Ecto neural progenitor cell (in vitro differentiated cells): ENCODE results near the gene ATP6V1G1.
"Not testable (repeated sequence)": the region's sequence is repeated elsewhere in the genome, so short reads cannot be mapped to it uniquely, and the experiment has no call there.

Source experiments
- DNase-seq: peaks from one replicate; pipeline ENCODE4 v3.0.0-alpha.2; 2018; ENCODE audit warnings: low spot score

ATP6V1G1 gene

GRCh38 chr9:114580609-114581193 is 6.9 kb upstream of the ATP6V1G1 start:
- no peak for DNase-seq

GRCh38 chr9:114583371-114584155 is 4.0 kb upstream of the ATP6V1G1 start:
- DNase-seq = no peak

GRCh38 chr9:114588210-114588609 is 641 bp downstream of the ATP6V1G1 start:
- DNase-seq = peak; percentile 47

DNA sequence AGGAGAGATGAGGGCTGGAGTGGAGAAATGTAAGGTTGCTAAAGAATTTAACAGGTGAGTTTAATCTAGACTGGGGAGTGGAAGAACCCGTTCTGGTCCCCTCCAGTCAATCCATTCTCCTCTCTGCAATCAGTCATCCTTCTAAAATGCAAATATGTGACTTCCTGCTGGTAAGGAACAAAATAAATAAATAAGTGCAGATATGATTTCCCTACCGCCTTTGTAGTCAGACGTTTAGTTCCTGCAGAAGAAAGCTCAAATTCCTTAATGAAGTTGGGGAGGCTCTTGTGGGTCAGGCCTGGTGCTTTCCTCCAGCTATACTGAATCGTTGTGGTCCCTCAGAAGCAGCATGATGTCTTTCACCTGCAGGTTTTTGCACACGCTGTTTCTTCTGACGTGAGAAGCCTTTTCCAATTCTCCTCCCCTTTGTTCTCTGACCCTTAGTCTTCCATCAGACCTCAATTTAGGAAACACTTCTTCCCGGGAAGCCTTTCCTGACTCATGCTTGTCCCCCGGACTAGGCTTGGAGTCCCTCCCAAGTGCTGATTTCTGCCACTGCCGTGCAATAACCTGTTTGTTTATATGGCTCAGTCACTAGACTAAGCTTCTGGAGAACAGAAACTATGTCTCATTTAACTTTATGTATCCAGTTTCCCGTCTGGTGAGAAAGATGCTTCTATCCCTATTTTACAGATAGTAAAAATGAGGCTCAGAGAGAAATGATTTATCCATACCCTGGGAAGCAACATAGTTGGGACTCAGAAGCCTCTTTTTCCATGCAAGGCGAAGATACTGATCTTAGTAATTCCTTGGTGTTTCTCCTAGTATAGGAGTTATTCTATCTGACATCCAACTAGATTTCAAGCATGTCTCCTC is 1.3 kb downstream of the ATP6V1G1 start:
- no peak for DNase-seq

DNA sequence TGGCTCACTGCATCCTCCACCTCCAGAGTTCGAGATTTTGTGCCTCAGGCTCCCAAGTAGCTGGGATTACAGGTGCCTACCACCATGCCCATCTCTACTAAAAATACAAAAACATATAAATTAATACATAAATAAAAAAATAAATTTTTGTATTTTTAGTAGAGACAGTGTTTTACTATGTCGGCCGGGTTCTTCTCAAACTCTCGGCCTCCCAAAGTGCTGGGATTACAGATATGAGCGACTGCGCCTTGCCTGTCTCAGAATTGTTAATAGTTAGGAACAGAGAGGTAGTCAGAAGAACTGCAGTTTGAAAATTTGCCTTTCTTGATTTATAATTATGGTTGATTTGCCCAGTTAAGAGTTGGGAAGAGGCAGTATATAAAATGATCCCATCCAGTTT is 2.8 kb downstream of the ATP6V1G1 start:
- DNase-seq = no peak

DNA sequence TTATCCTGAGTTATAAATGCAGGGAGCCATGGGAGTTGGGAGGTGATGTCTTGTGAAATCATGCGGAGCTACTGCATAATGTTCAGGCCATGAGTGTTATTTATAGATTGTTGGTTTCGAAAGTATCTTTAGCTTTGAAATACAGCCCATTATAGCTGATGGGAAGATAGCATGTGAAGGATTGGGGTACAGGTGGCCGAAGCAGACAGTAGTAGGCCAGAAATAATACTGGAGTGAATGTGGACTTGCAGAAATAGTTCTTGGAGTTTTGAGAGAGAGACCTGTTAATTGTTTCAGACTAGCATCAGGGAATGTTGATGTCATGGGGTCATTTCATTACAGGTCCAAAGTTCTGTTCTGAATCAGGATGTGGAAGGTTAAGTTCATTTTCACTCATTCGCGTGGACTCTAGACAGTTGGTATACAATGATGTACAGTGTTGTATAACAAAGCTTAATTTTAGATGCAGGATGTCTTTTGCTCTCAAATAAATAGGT is 3.8 kb downstream of the ATP6V1G1 start:
- no peak for DNase-seq

DNA sequence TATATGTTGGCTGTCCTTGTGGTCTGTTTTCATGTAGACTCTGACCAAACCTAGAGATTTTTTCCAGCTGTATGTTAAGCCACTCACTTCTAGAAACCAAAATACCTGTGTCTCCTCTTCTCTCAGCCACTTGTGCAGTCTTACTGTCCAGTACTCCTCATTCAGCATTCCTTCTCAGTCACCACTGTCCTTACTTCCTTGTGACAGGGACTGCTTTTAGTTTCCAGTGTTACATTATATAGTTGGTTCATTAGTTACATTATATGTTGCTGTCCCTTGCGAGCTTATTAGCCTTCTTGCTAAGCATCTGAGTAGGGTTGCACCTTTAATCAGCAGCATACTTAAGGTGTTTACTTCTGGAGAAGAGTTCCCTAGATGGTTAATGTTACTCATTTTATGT is 4.3 kb downstream of the ATP6V1G1 start:
- no peak for DNase-seq

- no peak for DNase-seq
Measured at GRCh38 chr9:114592356-114592755, 4.8 kb downstream of the ATP6V1G1 start.

GRCh38 chr9:114594136-114594535 is 6.6 kb downstream of the ATP6V1G1 start:
- no peak for DNase-seq

- DNase-seq = not testable (repeated sequence)
Measured at GRCh38 chr9:114600502-114601248, 13.1 kb downstream of the ATP6V1G1 start.

- DNase-seq = not testable (repeated sequence)
Measured at GRCh38 chr9:114601787-114602186, 14.2 kb downstream of the ATP6V1G1 start.

DNA sequence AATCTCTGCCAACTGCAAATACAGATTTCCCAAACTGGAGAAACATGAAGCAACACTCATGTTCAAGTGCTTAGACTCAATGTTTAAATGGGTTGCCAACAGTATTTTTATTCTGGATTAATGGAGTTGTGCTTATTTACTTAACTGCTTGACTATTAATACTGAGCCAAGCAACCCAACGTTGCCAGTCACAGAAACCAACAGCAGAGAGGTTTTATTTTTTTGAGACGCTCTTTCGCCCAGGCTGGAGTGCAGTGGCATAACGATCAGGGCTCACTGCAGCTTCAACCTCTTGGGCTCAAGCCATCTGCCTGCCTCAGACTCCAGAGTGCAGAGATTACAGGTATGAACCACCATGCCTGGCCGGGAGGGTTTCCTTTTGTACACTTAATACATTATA is 15.1 kb downstream of the ATP6V1G1 start:
- no peak for DNase-seq

- DNase-seq = no peak
Measured at GRCh38 chr9:114603248-114603647, 15.7 kb downstream of the ATP6V1G1 start.

GRCh38 chr9:114604989-114605388 is 17.4 kb downstream of the ATP6V1G1 start:
- no peak for DNase-seq

- DNase-seq = peak; percentile 66
Measured at GRCh38 chr9:114606068-114606467, 18.5 kb downstream of the ATP6V1G1 start.

DNA sequence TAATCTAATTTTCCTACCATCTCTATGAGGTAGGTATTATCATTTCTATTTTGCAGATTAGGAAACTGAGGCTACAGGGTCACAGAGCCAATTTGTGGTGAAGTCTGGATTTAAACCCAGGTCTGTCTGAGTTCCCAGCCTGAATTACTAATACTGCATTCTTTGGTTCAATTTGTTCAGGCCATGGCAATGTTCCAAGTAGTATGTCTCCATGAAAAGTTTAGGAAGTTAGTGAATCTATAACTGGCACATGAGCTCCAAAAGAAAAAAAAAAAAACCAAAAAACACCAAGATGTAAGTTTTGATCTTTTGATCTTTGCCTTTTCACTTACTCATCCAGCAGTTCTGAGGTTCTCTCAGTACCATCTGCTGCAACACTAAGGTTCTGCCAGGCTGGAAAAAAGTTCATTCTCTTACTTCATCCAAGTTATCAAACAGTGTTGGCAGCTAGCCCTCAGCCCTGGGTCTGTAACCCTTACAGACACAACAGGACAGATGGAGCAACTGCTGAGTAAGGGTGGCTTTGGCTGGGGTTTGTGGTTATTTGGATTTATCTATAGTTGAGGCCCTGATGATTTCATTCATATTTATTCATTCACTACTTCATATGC is 19.1 kb downstream of the ATP6V1G1 start:
- no peak for DNase-seq

GRCh38 chr9:114607671-114608524 is 20.3 kb downstream of the ATP6V1G1 start:
- no peak for DNase-seq

DNA sequence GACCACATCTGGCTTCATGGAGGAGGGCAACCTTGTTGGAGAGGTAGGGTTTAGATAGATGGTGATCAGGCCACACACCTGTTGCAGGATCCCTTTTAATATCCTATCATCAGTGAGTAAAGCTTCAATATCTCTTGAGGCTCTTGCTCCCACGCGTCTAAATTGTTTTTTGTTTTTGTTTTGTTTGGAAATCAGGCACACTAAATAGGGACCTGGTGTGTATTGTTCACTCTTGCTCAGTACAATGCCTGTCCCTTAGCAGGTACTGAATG is 20.9 kb downstream of the ATP6V1G1 start:
- no peak for DNase-seq

GRCh38 chr9:114611516-114612271 is 24.1 kb downstream of the ATP6V1G1 start:
- peak; percentile 68 for DNase-seq
